HG03064 (cell line): ENCODE data around the gene LDLR.

Experiments
- ATAC-seq: cut with Tn5 transposase; IDR thresholded peaks from one replicate; pipeline ENCODE4 v1.9.1; 2021; ENCODE audit warnings: low read depth; ENCODE audit not compliant: unreplicated experiment

LDLR gene

GRCh38 chr19:11089254-11090013, at the start of gene LDLR:
Gene LDLR (plus strand): TSS chr19:11089463. CDS start chr19:11089549, 86 bp downstream.
- ATAC-seq = no peak

GRCh38 chr19:11041194-11041593, 48.1 kb upstream of the LDLR start:
- no peak for ATAC-seq

GRCh38 chr19:11041966-11042627, 47.2 kb upstream of the LDLR start:
- ATAC-seq = no peak

- no peak for ATAC-seq
Measured at GRCh38 chr19:11044431-11044830, 44.8 kb upstream of the LDLR start.

GRCh38 chr19:11045536-11045935, 43.7 kb upstream of the LDLR start:
- no peak for ATAC-seq

GRCh38 chr19:11046605-11047354, 42.5 kb upstream of the LDLR start:
- no peak for ATAC-seq

- ATAC-seq = no peak
Measured at GRCh38 chr19:11047866-11048265, 41.4 kb upstream of the LDLR start.

- no peak for ATAC-seq
Measured at GRCh38 chr19:11050323-11051114, 38.7 kb upstream of the LDLR start.

- ATAC-seq = no peak
Measured at GRCh38 chr19:11053817-11054195, 35.5 kb upstream of the LDLR start.

- no peak for ATAC-seq
Measured at GRCh38 chr19:11054200-11054599, 35.1 kb upstream of the LDLR start.

GRCh38 chr19:11054628-11055027, 34.6 kb upstream of the LDLR start:
- ATAC-seq = no peak

GRCh38 chr19:11058246-11059030, 30.8 kb upstream of the LDLR start:
- ATAC-seq = no peak

GRCh38 chr19:11059511-11060358, 29.5 kb upstream of the LDLR start:
- no peak for ATAC-seq

- ATAC-seq = no peak
Measured at GRCh38 chr19:11061952-11062351, 27.3 kb upstream of the LDLR start.

- no peak for ATAC-seq
Measured at GRCh38 chr19:11063434-11063833, 25.8 kb upstream of the LDLR start.

GRCh38 chr19:11064831-11065303, 24.4 kb upstream of the LDLR start:
- ATAC-seq = no peak

- no peak for ATAC-seq
Measured at GRCh38 chr19:11066326-11066725, 22.9 kb upstream of the LDLR start.

GRCh38 chr19:11067356-11068113, 21.7 kb upstream of the LDLR start:
- no peak for ATAC-seq
